A673 (cell line): Measurements from ENCODE around the gene TERT. TPM values are rescaled to one million over a fixed set of nuclear protein-coding genes. Genes with fewer than 3 reads are reported as not detected.

ENCODE experiments used
- BruUV-seq: library from RNA; stranded (reverse); fragments of 400-500 nt; replicated peaks from 2 replicates; lab custom pipeline; 2021; lab: Mats Ljungman, UMichigan
- CTCF ChIA-PET: fragments of 300-600 bp; sonication (Branson Sonifier 250); formaldehyde crosslinking; loops from one replicate; lab custom pipeline; 2022; ENCODE audit warnings: antibody characterized with exemption; lab: Charles Lee
- POLR2A ChIA-PET: fragments of 300-600 bp; sonication (Branson Sonifier 250); formaldehyde crosslinking; loops from one replicate; lab custom pipeline; 2022; ENCODE audit warnings: antibody characterized with exemption; ENCODE audit not compliant: low non-redundant PET; lab: Charles Lee
- DNase-seq: peaks from one replicate; pipeline ENCODE4 v3.0.0-alpha.2; 2015; ENCODE audit warnings: low spot score
- H3K27ac ChIP-seq: fragments of 200-600 bp; sonication (generic); 2 replicates; pipeline ENCODE4 v1.5.1; 2016; ENCODE audit warnings: mixed run types, low read depth, mild to moderate bottlenecking, mixed read lengths, antibody characterized with exemption, low read length; ENCODE audit not compliant: poor library complexity, severe bottlenecking
- H3K27me3 ChIP-seq: fragments of 200-600 bp; sonication (generic); replicated peaks from 2 replicates; pipeline ENCODE4 v1.6.1; 2017; ENCODE audit warnings: mixed run types, low read depth, mild to moderate bottlenecking, mixed read lengths, antibody characterized with exemption, low read length; ENCODE audit not compliant: insufficient read depth, poor library complexity
- H3K36me3 ChIP-seq: fragments of 200-600 bp; sonication (generic); 2 replicates; pipeline ENCODE4 v1.6.1; 2016; ENCODE audit warnings: mixed run types, mild to moderate bottlenecking, mixed read lengths, antibody characterized with exemption, low read length; ENCODE audit not compliant: insufficient read depth, poor library complexity, severe bottlenecking
- H3K4me1 ChIP-seq: fragments of 200-600 bp; sonication (generic); 2 replicates; pipeline ENCODE4 v1.6.1; 2017; ENCODE audit warnings: mixed run types, mild to moderate bottlenecking, mixed read lengths, antibody characterized with exemption, low read length; ENCODE audit not compliant: insufficient read depth, poor library complexity, severe bottlenecking
- H3K4me3 ChIP-seq: fragments of 200-600 bp; sonication (generic); 2 replicates; pipeline ENCODE4 v1.5.1; 2016; ENCODE audit warnings: low read depth, mixed run types, mild to moderate bottlenecking, mixed read lengths, low read length; ENCODE audit not compliant: poor library complexity, severe bottlenecking
- H3K9me3 ChIP-seq: fragments of 200-600 bp; sonication (generic); 2 replicates; pipeline ENCODE4 v1.6.1; 2016; ENCODE audit warnings: mixed run types, low read depth, mild to moderate bottlenecking, mixed read lengths, antibody characterized with exemption, low read length; ENCODE audit not compliant: poor library complexity, severe bottlenecking
- CTCF ChIP-seq: fragments of 300-800, 200-600 bp; sonication (generic); conservative IDR thresholded peaks from 2 replicates; pipeline ENCODE4 v1.5.1; 2017; ENCODE audit warnings: low read depth, mild to moderate bottlenecking, antibody characterized with exemption, low read length, moderate library complexity, mixed read lengths
- EZH2 ChIP-seq: fragments of 200-600 bp; sonication (generic); IDR thresholded peaks from 2 replicates; pipeline ENCODE4 v1.6.1; 2017; ENCODE audit warnings: borderline replicate concordance, low read depth, mild to moderate bottlenecking, mixed read lengths, antibody characterized with exemption, low read length; ENCODE audit not compliant: poor library complexity, severe bottlenecking
- intact Hi-C: fragments of 100-400 bp; cut with micrococcal nuclease; formaldehyde crosslinking; loops from one replicate; pipeline ENCODE4 v1.10.0; 2022; ENCODE audit not compliant: unreplicated experiment
- total RNA-seq: library from RNA; stranded (reverse); gene quantifications from 2 replicates; pipeline ENCODE4 v1.2.3, GENCODE V29; 2021

TERT gene
- total RNA-seq, 1 experiment from 2014 or later, result 14.2 TPM

DNA sequence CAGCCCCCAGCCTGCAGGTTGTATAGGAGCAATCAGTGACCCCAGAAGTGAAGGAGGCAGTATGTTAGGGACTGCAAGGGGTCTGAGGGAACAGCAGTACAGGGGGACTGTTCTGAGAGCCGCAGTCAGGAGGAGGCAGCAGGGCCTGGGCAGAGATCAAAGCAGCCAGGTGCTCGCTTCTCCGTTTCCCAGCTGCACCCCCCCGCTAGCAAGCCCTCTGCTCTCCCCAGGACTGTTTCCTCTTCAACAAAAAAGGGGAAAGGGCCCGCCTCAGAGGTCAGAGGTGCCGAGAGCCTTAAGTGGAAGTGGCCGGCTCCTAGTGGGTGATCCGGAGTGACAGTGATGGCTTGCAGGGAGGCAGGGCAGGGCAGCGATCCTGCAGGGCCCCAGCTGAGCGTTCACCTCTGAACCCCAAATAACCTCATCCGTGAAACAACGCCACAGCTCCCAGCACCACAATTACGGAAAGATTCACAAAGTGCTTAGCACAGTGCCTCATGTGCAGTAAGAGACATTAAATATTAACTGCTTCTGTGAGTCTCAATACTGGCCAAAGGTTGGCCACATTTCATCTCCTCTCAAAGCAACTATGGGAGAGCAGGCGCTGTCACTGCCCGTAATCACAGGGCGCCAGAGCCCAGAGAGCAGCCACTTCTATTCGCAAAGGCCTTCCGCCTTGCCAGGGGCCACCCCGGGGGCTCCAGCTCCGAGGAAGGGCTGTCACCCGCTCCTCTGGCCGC, 42.1 kb upstream of the TERT start:
- Histone ChIP-seq H3K4me1 (no peaks in the 10 kb centered on the region), H3K9me3 (no peaks in the 10 kb centered on the region), H3K27ac (no peak overlapping the region), H3K4me3 (no peak overlapping the region), H3K36me3 (peaks cover 58% of the 10 kb centered on the region), H3K27me3 (no peaks in the 10 kb centered on the region)
- ChIA-PET POLR2A (no interaction called here), CTCF (no interaction called here)
- intact Hi-C loops, result no loop called here
- no peak for DNase-seq
- no peak for TF ChIP-seq EZH2
- BruUV-seq, result no TSS peak

DNA sequence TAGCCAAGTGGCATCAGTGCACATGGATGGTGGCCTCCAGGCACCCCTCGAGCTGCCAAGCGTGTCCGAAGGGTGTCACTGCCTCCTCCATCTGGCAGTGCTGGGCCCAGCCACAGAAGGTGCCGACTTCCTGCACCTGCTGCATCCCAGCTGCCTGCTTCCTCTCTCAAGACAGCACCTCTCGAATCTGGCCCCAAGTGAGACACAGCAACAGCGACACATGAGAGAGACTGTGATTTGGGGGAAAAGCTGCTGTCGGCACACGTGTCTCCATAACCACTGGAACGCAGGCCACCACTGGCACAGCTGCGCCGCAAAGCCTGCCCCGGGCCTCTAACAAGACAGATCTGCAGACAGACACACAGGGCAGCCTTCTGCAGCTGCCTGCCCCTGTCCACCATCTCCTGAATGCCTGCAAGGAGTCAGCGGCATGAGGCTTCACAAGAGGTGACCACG, 41.3 kb upstream of the TERT start:
- H3K27me3 ChIP-seq, result no peaks in the 10 kb centered on the region
- H3K4me3 ChIP-seq, result no peak overlapping the region
- DNase-seq, result no peak
- H3K4me1 ChIP-seq, result no peaks in the 10 kb centered on the region
- ChIA-PET CTCF (no interaction called here), POLR2A (no interaction called here)
- H3K27ac ChIP-seq, result no peak overlapping the region
- intact Hi-C loops, result no loop called here
- no TSS peak for BruUV-seq
- no peaks in the 10 kb centered on the region for H3K9me3 ChIP-seq
- peaks cover 50% of the 10 kb centered on the region for H3K36me3 ChIP-seq
- TF ChIP-seq CTCF, result no peak
- no peak for TF ChIP-seq EZH2

DNA sequence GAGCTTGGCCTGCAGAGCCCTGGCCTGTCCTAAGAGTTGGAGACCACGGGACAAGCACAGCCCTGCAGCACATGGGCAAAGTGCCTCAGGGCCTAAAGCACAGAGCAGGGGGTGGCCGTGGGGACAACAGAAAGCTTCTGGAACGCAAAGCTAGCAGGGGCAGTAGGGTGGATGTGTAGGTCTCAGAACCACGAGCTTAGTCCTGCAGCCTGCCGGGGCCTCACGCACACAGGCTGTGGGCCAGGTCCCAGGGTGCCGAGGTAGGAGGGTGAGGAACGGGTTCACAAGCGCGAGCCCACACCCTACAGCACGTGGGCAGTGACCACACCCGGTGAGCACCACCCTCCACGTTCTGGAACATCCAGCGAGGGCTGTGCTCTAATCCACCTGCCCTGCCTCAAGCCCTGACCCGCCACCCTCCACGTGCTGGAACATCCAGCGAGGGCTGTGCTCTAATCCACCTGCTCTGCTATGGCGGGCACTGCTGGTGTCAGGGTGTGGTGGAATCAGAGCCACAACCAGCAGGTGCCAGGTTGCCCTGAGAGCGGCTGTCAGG, 40.8 kb upstream of the TERT start:
- no peak for DNase-seq
- no peak overlapping the region for H3K27ac ChIP-seq
- intact Hi-C loops, result no loop called here
- ChIA-PET CTCF (no interaction called here), POLR2A (no interaction called here)
- H3K4me1 ChIP-seq, result no peaks in the 10 kb centered on the region
- TF ChIP-seq EZH2 (no peak), CTCF (no peak)
- no TSS peak for BruUV-seq
- H3K36me3 ChIP-seq, result peaks cover 47% of the 10 kb centered on the region
- no peak overlapping the region for H3K4me3 ChIP-seq
- no peaks in the 10 kb centered on the region for H3K27me3 ChIP-seq
- H3K9me3 ChIP-seq, result no peaks in the 10 kb centered on the region
